Neural progenitor cell (in vitro differentiated cells): ENCODE results near the gene SPINDOC.

Experiments
- EZH2 ChIP-seq: fragments of 200-600 bp; sonication (generic); IDR thresholded peaks from 2 replicates; pipeline ENCODE4 v1.6.1; 2017; ENCODE audit warnings: antibody characterized with exemption, mild to moderate bottlenecking, moderate library complexity
- EZH2phosphoT487 ChIP-seq: fragments of 200-600 bp; sonication (generic); IDR thresholded peaks from 2 replicates; pipeline ENCODE4 v1.6.1; 2017; ENCODE audit warnings: antibody characterized with exemption
- TF ChIP-seq, protein P1 (sequence below): fragments of 200-600 bp; sonication (generic); IDR thresholded peaks from 2 replicates; pipeline ENCODE4 v1.5.1; 2017; ENCODE audit warnings: antibody characterized with exemption, mild to moderate bottlenecking

DNA sequence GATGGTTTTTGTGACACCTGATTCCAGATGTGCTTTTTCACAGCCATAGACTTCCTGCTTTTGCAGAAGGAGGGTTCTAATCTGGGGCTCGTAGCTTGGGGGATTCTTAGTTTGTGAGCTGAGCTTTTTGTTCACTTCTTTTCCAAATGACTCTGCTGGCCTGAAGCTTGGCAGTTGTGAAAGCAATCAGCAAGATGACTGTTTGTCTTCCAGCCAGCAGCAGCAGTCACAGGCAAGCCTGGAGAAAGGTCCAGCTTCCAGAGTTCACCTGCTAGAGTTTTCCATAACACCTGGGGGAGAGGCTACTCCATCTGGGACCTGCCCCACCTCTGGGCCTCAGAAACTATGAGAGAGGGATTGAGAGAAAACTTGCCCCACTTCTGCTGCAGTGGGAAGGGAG is 29.8 kb downstream of the SPINDOC start:
- TF ChIP-seq, protein P1, sequence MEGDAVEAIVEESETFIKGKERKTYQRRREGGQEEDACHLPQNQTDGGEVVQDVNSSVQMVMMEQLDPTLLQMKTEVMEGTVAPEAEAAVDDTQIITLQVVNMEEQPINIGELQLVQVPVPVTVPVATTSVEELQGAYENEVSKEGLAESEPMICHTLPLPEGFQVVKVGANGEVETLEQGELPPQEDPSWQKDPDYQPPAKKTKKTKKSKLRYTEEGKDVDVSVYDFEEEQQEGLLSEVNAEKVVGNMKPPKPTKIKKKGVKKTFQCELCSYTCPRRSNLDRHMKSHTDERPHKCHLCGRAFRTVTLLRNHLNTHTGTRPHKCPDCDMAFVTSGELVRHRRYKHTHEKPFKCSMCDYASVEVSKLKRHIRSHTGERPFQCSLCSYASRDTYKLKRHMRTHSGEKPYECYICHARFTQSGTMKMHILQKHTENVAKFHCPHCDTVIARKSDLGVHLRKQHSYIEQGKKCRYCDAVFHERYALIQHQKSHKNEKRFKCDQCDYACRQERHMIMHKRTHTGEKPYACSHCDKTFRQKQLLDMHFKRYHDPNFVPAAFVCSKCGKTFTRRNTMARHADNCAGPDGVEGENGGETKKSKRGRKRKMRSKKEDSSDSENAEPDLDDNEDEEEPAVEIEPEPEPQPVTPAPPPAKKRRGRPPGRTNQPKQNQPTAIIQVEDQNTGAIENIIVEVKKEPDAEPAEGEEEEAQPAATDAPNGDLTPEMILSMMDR, result no peak
- TF ChIP-seq EZH2 (no peak), EZH2phosphoT487 (no peak)
